HG03378 (cell line): ENCODE measurements around the gene EIF5B.

ENCODE experiments used
- ATAC-seq: cut with Tn5 transposase; IDR thresholded peaks from one replicate; pipeline ENCODE4 v1.9.1; 2021; ENCODE audit warnings: mild to moderate bottlenecking, moderate library complexity; ENCODE audit not compliant: unreplicated experiment

EIF5B gene

GRCh38 chr2:99450199-99450598 is 113.0 kb downstream of the EIF5B start:
- ATAC-seq: no peak
